Esophagus muscularis mucosa (tissue), 3 donors: ENCODE data around the gene CHN1.

Source experiments
- POLR2A ChIP-seq: fragments of 450-650 bp; IDR thresholded peaks from one replicate; pipeline ENCODE4 v1.6.1; 2017; ENCODE audit warnings: antibody characterized with exemption, moderate library complexity, mild to moderate bottlenecking, low read depth
- POLR2AphosphoS5 ChIP-seq, 2 donors: sonication (generic); formaldehyde crosslinking; IDR thresholded peaks; one replicate each; pipeline ENCODE4 v1.6.1; 2017; ENCODE audit warnings: antibody characterized with exemption in 2 of 2
- TF ChIP-seq, protein P1 (sequence below), 3 experiments: fragments of 200-600 bp in 2 of 3; fragments of 450-650 bp in 1 of 3; sonication (generic) in 2 of 3; IDR thresholded peaks; one replicate each; pipeline ENCODE4 v1.5.1; 2017 to 2019; ENCODE audit warnings: antibody characterized with exemption in 3 of 3, mild to moderate bottlenecking in 2 of 3, moderate library complexity in 1 of 3

DNA sequence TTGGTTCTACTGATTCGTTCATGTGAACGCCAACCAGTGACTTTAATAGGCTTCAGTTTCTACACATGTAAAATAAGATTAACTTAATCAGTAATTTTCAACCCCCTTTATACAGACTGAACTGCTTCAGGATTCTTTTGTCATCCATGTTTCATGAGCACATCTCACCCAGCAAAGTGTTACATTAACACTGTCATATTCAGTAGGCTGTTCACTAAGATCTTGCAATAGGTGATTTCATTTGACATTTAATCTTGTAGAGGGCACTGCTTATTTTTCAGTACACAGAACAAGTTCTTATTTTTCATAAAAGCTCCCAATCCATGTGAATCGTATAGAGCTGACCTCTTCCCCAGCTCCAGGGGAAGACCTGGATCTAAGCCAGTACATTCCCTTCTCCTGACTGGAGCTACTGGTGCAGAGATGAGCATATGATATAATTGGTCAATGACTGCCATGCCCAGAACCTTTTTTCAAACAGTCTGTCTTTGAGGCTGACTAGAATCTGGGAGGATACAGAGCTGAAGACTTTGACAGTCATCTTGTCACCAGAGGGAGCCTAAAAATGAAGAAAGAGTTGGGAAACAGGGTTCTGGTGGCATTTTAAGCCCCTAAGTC is 168.7 kb downstream of the CHN1 start:
- TF ChIP-seq, protein P1, sequence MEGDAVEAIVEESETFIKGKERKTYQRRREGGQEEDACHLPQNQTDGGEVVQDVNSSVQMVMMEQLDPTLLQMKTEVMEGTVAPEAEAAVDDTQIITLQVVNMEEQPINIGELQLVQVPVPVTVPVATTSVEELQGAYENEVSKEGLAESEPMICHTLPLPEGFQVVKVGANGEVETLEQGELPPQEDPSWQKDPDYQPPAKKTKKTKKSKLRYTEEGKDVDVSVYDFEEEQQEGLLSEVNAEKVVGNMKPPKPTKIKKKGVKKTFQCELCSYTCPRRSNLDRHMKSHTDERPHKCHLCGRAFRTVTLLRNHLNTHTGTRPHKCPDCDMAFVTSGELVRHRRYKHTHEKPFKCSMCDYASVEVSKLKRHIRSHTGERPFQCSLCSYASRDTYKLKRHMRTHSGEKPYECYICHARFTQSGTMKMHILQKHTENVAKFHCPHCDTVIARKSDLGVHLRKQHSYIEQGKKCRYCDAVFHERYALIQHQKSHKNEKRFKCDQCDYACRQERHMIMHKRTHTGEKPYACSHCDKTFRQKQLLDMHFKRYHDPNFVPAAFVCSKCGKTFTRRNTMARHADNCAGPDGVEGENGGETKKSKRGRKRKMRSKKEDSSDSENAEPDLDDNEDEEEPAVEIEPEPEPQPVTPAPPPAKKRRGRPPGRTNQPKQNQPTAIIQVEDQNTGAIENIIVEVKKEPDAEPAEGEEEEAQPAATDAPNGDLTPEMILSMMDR (IDR thresholded peaks at IDR 0.05), result no peak
- TF ChIP-seq POLR2AphosphoS5 (IDR thresholded peaks at IDR 0.05), result peak in 1 of 2 donors; percentile 30
- TF ChIP-seq POLR2A, result no peak
